Measurements from ENCODE around the gene RAB20. TPM values are rescaled to one million over a fixed set of nuclear protein-coding genes. Genes with fewer than 3 reads are reported as not detected.

The RAB20 gene
- total and polyA plus RNA-seq, 9 donors = 1.9 to 6.0 (median 3.3) TPM

DNA sequence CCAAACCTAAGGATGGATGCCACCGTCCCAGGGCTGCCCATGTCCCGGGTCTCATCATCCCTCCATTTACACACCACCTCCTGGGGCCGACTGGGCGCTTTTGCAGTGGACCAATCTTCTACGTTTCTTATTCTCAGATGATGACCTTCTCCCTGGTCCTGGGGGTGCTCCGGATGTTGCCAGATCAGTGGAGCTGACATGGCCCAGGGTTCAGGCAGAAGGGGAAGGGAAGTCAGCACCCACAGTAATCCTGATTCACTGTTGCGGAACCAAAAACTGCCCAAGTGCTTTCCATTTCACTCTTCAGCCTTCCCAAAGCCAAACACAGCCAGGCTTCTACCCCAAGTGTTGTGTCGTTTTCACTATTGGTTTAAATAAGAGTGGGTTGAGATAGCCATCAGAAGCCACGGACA is 29.8 kb downstream of the RAB20 start:
- Histone ChIP-seq H3K27ac (ENCODE audit: low read length) (peak overlapping the region; percentile 35), H3K36me3 (ENCODE audit: control insufficient read depth, insufficient read depth, low read length) (no peaks in the 10 kb centered on the region), H3K27me3 (ENCODE audit: control insufficient read depth, insufficient read depth, low read length) (no peaks in the 10 kb centered on the region), H3K4me3 (ENCODE audit: low read length) (no peak overlapping the region), H3K9me3 (replicated peaks; ENCODE audit: control insufficient read depth, low read depth, low read length) (no peaks in the 10 kb centered on the region), H3K4me1 (ENCODE audit: control insufficient read depth, insufficient read depth, low read length) (peaks cover 7% of the 10 kb centered on the region)
- WGBS (ENCODE audit: insufficient coverage) = 84% methylated on average over 3 of the region's 9 CpGs
- DNase-seq = no peak

DNA sequence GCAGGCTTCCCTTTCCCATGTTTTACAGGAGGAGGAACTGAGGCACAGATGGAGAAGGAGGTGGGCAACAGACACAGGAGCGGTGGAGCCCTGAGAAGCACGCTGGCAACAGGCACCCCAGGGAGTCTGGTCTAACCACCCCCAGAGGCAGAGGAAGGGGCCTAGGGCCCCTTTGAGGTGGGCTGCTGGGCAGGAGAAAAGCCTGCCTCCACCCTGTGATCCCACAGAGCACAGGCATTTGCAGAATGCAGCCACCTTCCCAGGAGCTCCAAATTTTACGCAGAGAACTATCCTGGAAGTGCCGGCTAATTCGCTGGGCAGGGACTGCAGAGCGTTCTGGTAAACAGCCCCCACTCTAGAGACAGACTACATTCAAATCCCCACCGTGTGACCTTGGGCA is 30.4 kb downstream of the RAB20 start:
- no peaks in the 10 kb centered on the region for H3K27me3 ChIP-seq (ENCODE audit: control insufficient read depth, insufficient read depth, low read length)
- no peaks in the 10 kb centered on the region for H3K9me3 ChIP-seq (replicated peaks; ENCODE audit: control insufficient read depth, low read depth, low read length)
- no peak for DNase-seq
- no peak overlapping the region for H3K27ac ChIP-seq (ENCODE audit: low read length)
- no peaks in the 10 kb centered on the region for H3K36me3 ChIP-seq (ENCODE audit: control insufficient read depth, insufficient read depth, low read length)
- WGBS (ENCODE audit: insufficient coverage) = 61% methylated on average over 2 of the region's 7 CpGs
- H3K4me1 ChIP-seq (ENCODE audit: control insufficient read depth, insufficient read depth, low read length) = peaks cover 11% of the 10 kb centered on the region
- H3K4me3 ChIP-seq (ENCODE audit: low read length) = no peak overlapping the region

DNA sequence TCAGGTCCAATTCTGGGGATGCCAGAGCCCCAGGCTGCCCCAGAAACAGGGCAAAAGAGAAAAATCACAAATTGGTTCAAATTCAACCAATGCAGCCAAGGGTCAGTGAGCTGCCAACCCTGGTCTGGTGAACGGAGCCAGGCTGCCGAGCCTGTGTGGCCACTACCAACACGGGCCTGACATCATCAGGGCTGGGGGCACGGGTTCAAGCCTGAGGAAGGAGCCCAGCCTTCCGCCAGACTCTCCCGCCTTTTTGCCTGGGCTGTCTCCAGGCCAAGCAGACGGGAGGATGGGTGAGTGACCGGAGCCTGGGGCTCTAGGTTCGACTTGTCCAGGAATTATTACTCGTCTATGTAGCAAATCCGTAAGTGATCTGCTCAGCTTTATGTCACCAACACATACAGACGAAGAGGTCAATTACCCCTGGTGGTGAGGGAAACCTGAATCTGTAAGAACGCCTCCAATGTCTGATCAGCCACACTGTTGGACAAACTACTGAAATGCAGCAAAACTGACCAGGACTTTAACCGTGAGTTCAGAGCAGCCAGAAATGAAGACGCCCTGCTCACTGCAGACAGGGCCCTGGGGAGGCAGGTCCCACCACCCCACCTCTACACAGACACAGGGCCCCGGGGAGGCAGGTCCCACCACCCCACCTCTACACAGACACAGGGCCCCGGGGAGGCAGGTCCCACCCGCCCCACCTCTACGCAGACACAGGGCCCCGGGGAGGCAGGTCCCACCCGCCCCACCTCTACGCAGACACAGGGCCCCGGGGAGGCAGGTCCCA is 31.8 kb downstream of the RAB20 start:
- WGBS (ENCODE audit: insufficient coverage) = 67% methylated on average over 7 of the region's 23 CpGs
- Histone ChIP-seq H3K4me3 (ENCODE audit: low read length) (no peak overlapping the region), H3K4me1 (ENCODE audit: control insufficient read depth, insufficient read depth, low read length) (peaks cover 23% of the 10 kb centered on the region), H3K27me3 (ENCODE audit: control insufficient read depth, insufficient read depth, low read length) (peaks cover 2% of the 10 kb centered on the region), H3K36me3 (ENCODE audit: control insufficient read depth, insufficient read depth, low read length) (no peaks in the 10 kb centered on the region), H3K27ac (ENCODE audit: low read length) (no peak overlapping the region), H3K9me3 (replicated peaks; ENCODE audit: control insufficient read depth, low read depth, low read length) (no peaks in the 10 kb centered on the region)
- DNase-seq = no peak

DNA sequence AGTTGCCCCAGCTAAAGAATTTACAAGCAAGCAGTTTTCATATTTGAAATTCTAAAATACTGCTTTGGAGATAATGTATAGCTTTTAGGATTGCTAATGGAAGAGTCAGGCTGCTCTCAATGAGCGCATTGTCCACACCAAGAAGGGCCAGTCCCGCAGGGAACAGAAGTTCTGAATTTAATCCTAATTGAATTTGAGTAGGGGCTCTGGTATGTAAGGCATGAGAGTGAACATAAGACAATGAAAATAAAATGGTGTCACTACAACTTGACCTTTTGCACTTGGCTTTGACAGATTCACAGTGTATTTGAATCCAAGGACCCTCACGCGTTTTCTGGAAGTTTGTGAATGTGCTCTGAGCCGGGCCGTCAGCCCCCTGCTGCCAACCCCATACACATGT is 32.6 kb downstream of the RAB20 start:
- peak overlapping the region; percentile 59 for H3K27ac ChIP-seq (ENCODE audit: low read length)
- H3K27me3 ChIP-seq (ENCODE audit: control insufficient read depth, insufficient read depth, low read length) = peaks cover 2% of the 10 kb centered on the region
- DNase-seq = no peak
- WGBS (ENCODE audit: insufficient coverage) = 75% methylated on average over 6 of the region's 6 CpGs
- no peak overlapping the region for H3K4me3 ChIP-seq (ENCODE audit: low read length)
- peaks cover 32% of the 10 kb centered on the region for H3K4me1 ChIP-seq (ENCODE audit: control insufficient read depth, insufficient read depth, low read length)
- no peaks in the 10 kb centered on the region for H3K9me3 ChIP-seq (replicated peaks; ENCODE audit: control insufficient read depth, low read depth, low read length)
- no peaks in the 10 kb centered on the region for H3K36me3 ChIP-seq (ENCODE audit: control insufficient read depth, insufficient read depth, low read length)

DNA sequence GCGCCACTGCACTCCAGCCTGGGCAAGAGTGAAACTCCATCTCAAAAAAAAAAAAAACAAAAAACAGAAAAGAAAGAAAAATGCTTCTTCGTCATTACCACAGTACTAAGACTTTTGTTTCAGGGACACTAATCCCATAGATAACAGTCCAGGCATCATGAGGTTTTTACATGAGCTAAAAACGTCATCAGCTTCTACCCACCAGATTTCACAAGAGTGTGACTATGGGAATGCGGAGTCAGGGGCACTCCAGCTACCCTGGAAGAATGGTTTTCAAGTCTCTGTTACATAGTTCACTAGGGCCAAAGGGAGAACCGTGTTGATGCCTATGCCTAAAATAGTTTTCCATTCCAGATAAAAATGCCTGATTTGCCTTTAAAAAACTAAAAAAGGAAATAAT is 33.2 kb downstream of the RAB20 start:
- Histone ChIP-seq H3K9me3 (replicated peaks; ENCODE audit: control insufficient read depth, low read depth, low read length) (no peaks in the 10 kb centered on the region), H3K4me3 (ENCODE audit: low read length) (no peak overlapping the region), H3K27ac (ENCODE audit: low read length) (peak overlapping the region; percentile 59), H3K36me3 (ENCODE audit: control insufficient read depth, insufficient read depth, low read length) (no peaks in the 10 kb centered on the region), H3K27me3 (ENCODE audit: control insufficient read depth, insufficient read depth, low read length) (peaks cover 2% of the 10 kb centered on the region), H3K4me1 (ENCODE audit: control insufficient read depth, insufficient read depth, low read length) (peaks cover 36% of the 10 kb centered on the region)
- no CpG with 5 or more reads among the region's 5 CpGs for WGBS (ENCODE audit: insufficient coverage)
- DNase-seq = peak; percentile 38

DNA sequence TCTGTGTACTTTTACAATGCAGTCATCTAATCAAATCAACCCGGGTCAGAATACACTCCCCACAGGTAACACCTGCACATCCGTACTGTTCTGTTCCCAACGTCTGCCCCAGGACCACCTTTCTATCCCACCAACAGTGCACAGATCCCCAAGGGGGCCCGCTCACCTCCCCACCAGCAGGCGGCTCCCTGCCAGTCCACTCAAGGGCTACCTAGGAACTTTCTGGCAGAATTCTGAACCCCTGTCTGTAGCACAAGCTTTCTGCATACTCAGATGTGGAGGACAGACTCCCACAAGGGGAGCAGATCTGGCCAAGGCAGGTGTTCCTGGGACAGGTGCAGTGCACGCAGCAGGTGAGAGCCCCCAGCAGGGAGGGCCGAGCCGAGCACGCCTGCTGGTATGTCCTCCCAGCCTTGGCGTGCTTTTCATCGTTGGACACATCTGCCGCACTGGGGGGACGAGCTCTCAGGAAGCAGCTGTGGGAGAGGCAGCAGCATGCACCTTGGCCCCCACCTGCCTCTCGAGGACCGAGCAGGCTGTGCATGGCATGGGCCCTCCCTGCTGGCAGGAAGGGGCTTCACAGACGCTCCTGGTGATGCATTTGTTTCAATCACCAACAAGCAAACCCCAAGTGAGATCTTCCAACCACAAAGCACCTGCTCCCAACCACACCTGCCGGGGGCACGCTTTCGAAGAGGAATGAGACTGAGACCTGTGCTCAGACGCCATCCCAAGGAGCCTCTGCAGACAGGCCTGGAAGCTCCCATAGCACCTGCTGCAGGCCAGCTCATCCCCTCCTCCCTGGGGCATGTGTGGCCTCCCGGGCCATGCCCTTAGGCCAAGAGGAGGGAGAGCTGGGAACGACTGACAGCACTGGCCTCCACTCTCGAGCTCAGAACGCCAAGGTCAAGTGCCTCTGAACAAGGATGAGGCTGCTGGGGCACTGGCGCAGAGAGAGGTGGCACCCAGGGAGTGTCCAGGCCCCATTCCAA is 35.9 kb downstream of the RAB20 start:
- Histone ChIP-seq H3K27me3 (ENCODE audit: control insufficient read depth, insufficient read depth, low read length) (peaks cover 2% of the 10 kb centered on the region), H3K4me1 (ENCODE audit: control insufficient read depth, insufficient read depth, low read length) (peaks cover 52% of the 10 kb centered on the region), H3K27ac (ENCODE audit: low read length) (peak overlapping the region; percentile 3), H3K36me3 (ENCODE audit: control insufficient read depth, insufficient read depth, low read length) (no peaks in the 10 kb centered on the region), H3K9me3 (replicated peaks; ENCODE audit: control insufficient read depth, low read depth, low read length) (no peaks in the 10 kb centered on the region), H3K4me3 (ENCODE audit: low read length) (no peak overlapping the region)
- WGBS (ENCODE audit: insufficient coverage) = 64% methylated on average over 23 of the region's 25 CpGs
- DNase-seq = no peak

DNA sequence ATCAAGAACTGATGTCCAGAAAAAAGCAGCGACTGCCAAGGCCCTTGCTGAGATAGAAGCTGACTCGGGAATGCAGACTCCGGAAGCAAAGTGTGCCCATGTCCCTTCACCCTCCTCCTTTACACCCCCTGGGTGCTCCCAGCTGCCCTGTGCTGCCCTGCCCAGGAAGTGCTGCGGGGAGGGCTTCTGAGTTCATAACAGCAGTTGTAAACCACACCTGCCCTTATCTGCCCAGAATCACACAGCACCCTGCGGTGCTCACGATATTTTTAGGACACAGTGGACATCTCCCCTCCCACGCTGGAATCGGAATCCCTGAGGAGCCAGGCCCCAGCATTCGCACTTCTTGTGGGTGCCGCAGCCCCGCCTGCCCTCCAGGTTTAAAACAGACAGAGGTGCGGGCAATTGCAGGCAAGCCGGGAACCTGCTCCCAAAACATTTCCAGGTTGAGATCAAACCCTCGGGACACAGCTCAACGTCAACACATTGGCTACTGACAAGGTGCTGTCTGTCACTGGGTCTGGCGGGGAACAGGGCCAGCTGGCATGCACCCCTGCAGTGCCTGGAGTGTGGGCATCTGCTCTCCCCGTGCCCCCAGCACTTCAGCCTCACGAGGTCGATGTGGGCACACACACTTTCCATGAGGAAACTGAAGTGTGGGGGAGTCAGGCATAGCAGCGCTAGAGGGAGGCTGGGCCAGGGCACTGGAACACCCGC is 36.8 kb downstream of the RAB20 start:
- peaks cover 2% of the 10 kb centered on the region for H3K27me3 ChIP-seq (ENCODE audit: control insufficient read depth, insufficient read depth, low read length)
- no peak overlapping the region for H3K4me3 ChIP-seq (ENCODE audit: low read length)
- no peaks in the 10 kb centered on the region for H3K36me3 ChIP-seq (ENCODE audit: control insufficient read depth, insufficient read depth, low read length)
- peak overlapping the region; percentile 38 for H3K27ac ChIP-seq (ENCODE audit: low read length)
- whole genome bisulfite sequencing (ENCODE audit: insufficient coverage) = 71% methylated on average over 19 of the region's 21 CpGs
- peak; percentile 39 for DNase-seq
- no peaks in the 10 kb centered on the region for H3K9me3 ChIP-seq (replicated peaks; ENCODE audit: control insufficient read depth, low read depth, low read length)
- peaks cover 60% of the 10 kb centered on the region for H3K4me1 ChIP-seq (ENCODE audit: control insufficient read depth, insufficient read depth, low read length)

DNA sequence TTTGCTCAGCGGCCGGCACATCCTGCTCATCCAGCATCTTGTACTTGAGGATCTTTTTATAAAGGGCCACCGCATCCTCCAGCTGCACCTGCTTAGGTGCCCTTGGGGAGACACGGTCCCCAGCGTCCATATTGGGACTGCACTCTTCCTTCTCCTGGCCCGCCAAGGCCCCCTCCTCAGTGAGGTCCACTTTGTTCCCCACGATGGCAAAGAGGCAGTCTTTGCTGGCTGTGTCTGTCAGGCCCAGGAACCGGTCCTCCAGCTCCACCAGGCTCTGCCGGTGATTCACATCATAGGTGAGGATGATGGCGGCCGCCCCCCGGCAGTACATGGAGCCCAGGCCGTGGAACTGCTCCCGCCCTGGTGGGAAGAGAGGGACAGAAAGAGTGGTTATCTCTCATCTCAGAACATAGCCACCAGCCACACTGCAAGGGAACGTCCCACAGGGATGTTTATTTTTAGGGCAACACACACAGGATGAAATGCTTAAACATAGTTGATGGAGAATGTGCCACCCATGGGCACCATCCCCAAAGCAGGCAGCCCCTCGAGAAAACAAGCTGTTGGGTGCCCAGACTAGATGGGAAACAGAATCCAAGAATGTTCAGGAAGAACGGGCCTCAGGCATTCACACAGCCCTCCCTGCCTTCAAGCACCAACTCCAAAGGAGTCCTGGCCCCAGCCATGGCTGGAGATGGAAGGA is 37.5 kb downstream of the RAB20 start:
- Histone ChIP-seq H3K36me3 (ENCODE audit: control insufficient read depth, insufficient read depth, low read length) (no peaks in the 10 kb centered on the region), H3K27me3 (ENCODE audit: control insufficient read depth, insufficient read depth, low read length) (peaks cover 2% of the 10 kb centered on the region), H3K27ac (ENCODE audit: low read length) (peak overlapping the region; percentile 38), H3K9me3 (replicated peaks; ENCODE audit: control insufficient read depth, low read depth, low read length) (no peaks in the 10 kb centered on the region), H3K4me1 (ENCODE audit: control insufficient read depth, insufficient read depth, low read length) (peaks cover 65% of the 10 kb centered on the region), H3K4me3 (ENCODE audit: low read length) (no peak overlapping the region)
- no peak for DNase-seq
- 94% methylated on average over 12 of the region's 17 CpGs for WGBS (ENCODE audit: insufficient coverage)

DNA sequence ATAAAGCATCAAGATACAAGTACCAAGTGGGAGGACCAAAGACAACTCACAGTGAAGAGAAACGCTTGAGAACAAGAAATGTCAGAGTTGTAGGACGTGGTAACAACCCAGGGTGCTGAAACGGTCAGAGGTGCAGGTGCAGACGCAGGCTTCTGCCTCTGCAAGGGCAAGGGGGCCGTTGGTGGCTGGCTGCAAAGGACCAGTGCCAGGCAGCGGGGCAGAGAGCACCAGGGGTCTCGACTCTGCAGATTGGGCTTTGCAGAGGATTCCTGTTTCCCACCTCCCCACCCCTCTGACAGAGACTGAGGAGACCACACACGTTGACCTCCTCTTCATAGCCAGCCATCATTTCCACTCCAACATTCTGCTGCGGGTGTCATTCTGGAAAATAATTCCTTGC is 38.3 kb downstream of the RAB20 start:
- 76% methylated on average over 9 of the region's 9 CpGs for WGBS (ENCODE audit: insufficient coverage)
- no peak for DNase-seq
- no peak overlapping the region for H3K4me3 ChIP-seq (ENCODE audit: low read length)
- H3K9me3 ChIP-seq (replicated peaks; ENCODE audit: control insufficient read depth, low read depth, low read length) = no peaks in the 10 kb centered on the region
- H3K27ac ChIP-seq (ENCODE audit: low read length) = no peak overlapping the region
- no peaks in the 10 kb centered on the region for H3K36me3 ChIP-seq (ENCODE audit: control insufficient read depth, insufficient read depth, low read length)
- H3K27me3 ChIP-seq (ENCODE audit: control insufficient read depth, insufficient read depth, low read length) = peaks cover 2% of the 10 kb centered on the region
- H3K4me1 ChIP-seq (ENCODE audit: control insufficient read depth, insufficient read depth, low read length) = peaks cover 71% of the 10 kb centered on the region
